GM23338 (cell line): ENCODE data around the gene SH3GL3.

Source experiments
- CREB1 ChIP-seq: fragments of 250-450 bp; sonication (Bioruptor Pico); IDR thresholded peaks from 2 replicates; pipeline ENCODE4 v1.5.0; 2020; ENCODE audit warnings: low read depth, mild to moderate bottlenecking, moderate library complexity
- EZH2 ChIP-seq: fragments of 200-600 bp; sonication (generic); IDR thresholded peaks from one replicate; pipeline ENCODE4 v1.8.0; 2017; ENCODE audit warnings: antibody characterized with exemption, mild to moderate bottlenecking, low read depth; ENCODE audit not compliant: unreplicated experiment
- EZH2phosphoT487 ChIP-seq: fragments of 200-600 bp; sonication (generic); IDR thresholded peaks from one replicate; pipeline ENCODE4 v1.8.1; 2018; ENCODE audit warnings: antibody characterized with exemption; ENCODE audit not compliant: unreplicated experiment
- JUNB ChIP-seq: IDR thresholded peaks from one replicate; pipeline ENCODE4 v1.6.1; 2016; ENCODE audit warnings: antibody characterized with exemption; ENCODE audit not compliant: unreplicated experiment
- POLR2AphosphoS5 ChIP-seq: IDR thresholded peaks from 2 replicates; pipeline ENCODE4 v1.6.1; 2016; ENCODE audit warnings: antibody characterized with exemption, low read depth
- STAT1 ChIP-seq: IDR thresholded peaks from one replicate; pipeline ENCODE4 v1.6.1; 2016; ENCODE audit warnings: antibody characterized with exemption; ENCODE audit not compliant: unreplicated experiment
- ZNF114 ChIP-seq: fragments of 250-450 bp; sonication (Bioruptor Pico); IDR thresholded peaks from 2 replicates; pipeline ENCODE4 v1.5.0; 2020; ENCODE audit warnings: mild to moderate bottlenecking, moderate library complexity
- ZNF331 ChIP-seq: fragments of 250-450 bp; sonication (Bioruptor Pico); IDR thresholded peaks from 2 replicates; pipeline ENCODE4 v1.5.0; 2020; ENCODE audit warnings: low read depth, mild to moderate bottlenecking, moderate library complexity
- TF ChIP-seq, protein P1 (sequence below), 2 experiments: fragments of 200-600 bp in 1 of 2; sonication (generic) in 1 of 2; conservative IDR thresholded peaks; 2 replicates each; pipeline versions ENCODE4 v1.5.1 to v1.6.1; 2016 to 2017; ENCODE audit warnings: antibody characterized with exemption in 2 of 2, low read depth in 2 of 2, mild to moderate bottlenecking in 2 of 2, moderate library complexity in 1 of 2
- TF ChIP-seq, protein P2 (sequence below): IDR thresholded peaks from one replicate; pipeline ENCODE4 v1.6.1; 2018; ENCODE audit warnings: antibody characterized with exemption; ENCODE audit not compliant: unreplicated experiment
- TF ChIP-seq, protein P3 (sequence below): IDR thresholded peaks from 2 replicates; pipeline ENCODE4 v1.6.1; 2016; ENCODE audit warnings: antibody characterized with exemption

DNA sequence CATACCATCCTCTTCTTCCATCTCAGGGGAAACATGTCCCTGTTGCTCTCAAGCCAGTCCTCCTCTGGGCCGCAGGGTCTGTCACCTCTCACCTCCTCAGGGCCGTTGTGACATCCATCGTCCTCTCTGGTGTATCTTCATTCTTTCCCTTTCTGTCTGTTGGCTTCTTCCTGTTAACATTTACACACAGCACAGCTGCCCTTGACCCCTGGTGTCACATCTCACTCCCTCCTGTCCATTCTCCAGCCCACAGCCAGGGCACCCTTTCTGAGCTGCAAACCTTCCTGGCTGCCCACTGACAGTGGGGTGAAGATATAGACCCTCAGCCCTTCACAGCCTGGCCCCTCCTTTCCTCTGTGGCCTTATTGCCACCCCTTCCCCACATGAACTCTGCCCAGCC lies 127.2 kb downstream of the SH3GL3 start:
- no peak for TF ChIP-seq EZH2phosphoT487
- TF ChIP-seq, protein P1, sequence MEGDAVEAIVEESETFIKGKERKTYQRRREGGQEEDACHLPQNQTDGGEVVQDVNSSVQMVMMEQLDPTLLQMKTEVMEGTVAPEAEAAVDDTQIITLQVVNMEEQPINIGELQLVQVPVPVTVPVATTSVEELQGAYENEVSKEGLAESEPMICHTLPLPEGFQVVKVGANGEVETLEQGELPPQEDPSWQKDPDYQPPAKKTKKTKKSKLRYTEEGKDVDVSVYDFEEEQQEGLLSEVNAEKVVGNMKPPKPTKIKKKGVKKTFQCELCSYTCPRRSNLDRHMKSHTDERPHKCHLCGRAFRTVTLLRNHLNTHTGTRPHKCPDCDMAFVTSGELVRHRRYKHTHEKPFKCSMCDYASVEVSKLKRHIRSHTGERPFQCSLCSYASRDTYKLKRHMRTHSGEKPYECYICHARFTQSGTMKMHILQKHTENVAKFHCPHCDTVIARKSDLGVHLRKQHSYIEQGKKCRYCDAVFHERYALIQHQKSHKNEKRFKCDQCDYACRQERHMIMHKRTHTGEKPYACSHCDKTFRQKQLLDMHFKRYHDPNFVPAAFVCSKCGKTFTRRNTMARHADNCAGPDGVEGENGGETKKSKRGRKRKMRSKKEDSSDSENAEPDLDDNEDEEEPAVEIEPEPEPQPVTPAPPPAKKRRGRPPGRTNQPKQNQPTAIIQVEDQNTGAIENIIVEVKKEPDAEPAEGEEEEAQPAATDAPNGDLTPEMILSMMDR (conservative IDR thresholded peaks at IDR 0.05; ENCODE audit: low read depth in 2 of 2): no peak
- TF ChIP-seq EZH2: no peak
- TF ChIP-seq, protein P2, sequence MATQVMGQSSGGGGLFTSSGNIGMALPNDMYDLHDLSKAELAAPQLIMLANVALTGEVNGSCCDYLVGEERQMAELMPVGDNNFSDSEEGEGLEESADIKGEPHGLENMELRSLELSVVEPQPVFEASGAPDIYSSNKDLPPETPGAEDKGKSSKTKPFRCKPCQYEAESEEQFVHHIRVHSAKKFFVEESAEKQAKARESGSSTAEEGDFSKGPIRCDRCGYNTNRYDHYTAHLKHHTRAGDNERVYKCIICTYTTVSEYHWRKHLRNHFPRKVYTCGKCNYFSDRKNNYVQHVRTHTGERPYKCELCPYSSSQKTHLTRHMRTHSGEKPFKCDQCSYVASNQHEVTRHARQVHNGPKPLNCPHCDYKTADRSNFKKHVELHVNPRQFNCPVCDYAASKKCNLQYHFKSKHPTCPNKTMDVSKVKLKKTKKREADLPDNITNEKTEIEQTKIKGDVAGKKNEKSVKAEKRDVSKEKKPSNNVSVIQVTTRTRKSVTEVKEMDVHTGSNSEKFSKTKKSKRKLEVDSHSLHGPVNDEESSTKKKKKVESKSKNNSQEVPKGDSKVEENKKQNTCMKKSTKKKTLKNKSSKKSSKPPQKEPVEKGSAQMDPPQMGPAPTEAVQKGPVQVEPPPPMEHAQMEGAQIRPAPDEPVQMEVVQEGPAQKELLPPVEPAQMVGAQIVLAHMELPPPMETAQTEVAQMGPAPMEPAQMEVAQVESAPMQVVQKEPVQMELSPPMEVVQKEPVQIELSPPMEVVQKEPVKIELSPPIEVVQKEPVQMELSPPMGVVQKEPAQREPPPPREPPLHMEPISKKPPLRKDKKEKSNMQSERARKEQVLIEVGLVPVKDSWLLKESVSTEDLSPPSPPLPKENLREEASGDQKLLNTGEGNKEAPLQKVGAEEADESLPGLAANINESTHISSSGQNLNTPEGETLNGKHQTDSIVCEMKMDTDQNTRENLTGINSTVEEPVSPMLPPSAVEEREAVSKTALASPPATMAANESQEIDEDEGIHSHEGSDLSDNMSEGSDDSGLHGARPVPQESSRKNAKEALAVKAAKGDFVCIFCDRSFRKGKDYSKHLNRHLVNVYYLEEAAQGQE: no peak
- TF ChIP-seq POLR2AphosphoS5: no peak
- TF ChIP-seq, protein P3, sequence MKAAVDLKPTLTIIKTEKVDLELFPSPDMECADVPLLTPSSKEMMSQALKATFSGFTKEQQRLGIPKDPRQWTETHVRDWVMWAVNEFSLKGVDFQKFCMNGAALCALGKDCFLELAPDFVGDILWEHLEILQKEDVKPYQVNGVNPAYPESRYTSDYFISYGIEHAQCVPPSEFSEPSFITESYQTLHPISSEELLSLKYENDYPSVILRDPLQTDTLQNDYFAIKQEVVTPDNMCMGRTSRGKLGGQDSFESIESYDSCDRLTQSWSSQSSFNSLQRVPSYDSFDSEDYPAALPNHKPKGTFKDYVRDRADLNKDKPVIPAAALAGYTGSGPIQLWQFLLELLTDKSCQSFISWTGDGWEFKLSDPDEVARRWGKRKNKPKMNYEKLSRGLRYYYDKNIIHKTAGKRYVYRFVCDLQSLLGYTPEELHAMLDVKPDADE: no peak
- TF ChIP-seq JUNB: no peak
- no peak for TF ChIP-seq ZNF114 (CRISPR knock-in tag)
- no peak for TF ChIP-seq STAT1
- TF ChIP-seq CREB1: no peak
- no peak for TF ChIP-seq ZNF331
